Endothelial cell of umbilical vein (primary cell): ENCODE measurements around the gene NUPR1. TPM values are rescaled to one million over a fixed set of nuclear protein-coding genes. Genes with fewer than 3 reads are reported as not detected.

ENCODE experiments used
- BruUV-seq: library from RNA; stranded (reverse); fragments of 400-500 nt; replicated peaks from 2 replicates; lab custom pipeline; 2021; lab: Mats Ljungman, UMichigan
- CTCF ChIA-PET: fragments of 300-600, 350-600 bp; sonication (Branson Sonifier 250); formaldehyde crosslinking; loops from one replicate; lab custom pipeline; 2021; ENCODE audit warnings: antibody characterized with exemption, inconsistent platforms; lab: Charles Lee
- POLR2A ChIA-PET: fragments of 300-600, 350-600 bp; sonication (Branson Sonifier 250); formaldehyde crosslinking; loops from one replicate; lab custom pipeline; 2021; ENCODE audit warnings: antibody characterized with exemption, inconsistent platforms; lab: Charles Lee
- DNase-seq: peaks from one replicate; pipeline ENCODE4 v3.0.0-alpha.2; 2011; ENCODE audit warnings: low read depth, low spot score
- FAIRE-seq: peaks from 2 replicates; lab custom pipeline; 2011; peaks lifted over from hg19 to GRCh38; lab: Jason Lieb, UNC
- H2AFZ ChIP-seq: 2 replicates; pipeline ENCODE4 v1.6.0; 2012; ENCODE audit warnings: low read depth, low read length, control low read depth, inconsistent platforms
- H3K27ac ChIP-seq: 2 replicates; pipeline ENCODE4 v1.5.1; 2011; ENCODE audit warnings: low read depth, mild to moderate bottlenecking, control low read depth, low read length, moderate library complexity; ENCODE audit not compliant: insufficient read depth
- H3K27me3 ChIP-seq, 2 experiments: 2 replicates each; pipeline versions ENCODE4 v1.6.0 to v1.6.1; 2011; ENCODE audit warnings: low read length in 2 of 2, mixed read lengths in 1 of 2; ENCODE audit not compliant: control insufficient read depth in 2 of 2, insufficient read depth in 2 of 2
- H3K36me3 ChIP-seq, 2 experiments: 2 replicates in 1 of 2; 3 replicates in 1 of 2; pipeline ENCODE4 v1.5.1; 2011; ENCODE audit warnings: low read length in 2 of 2, mild to moderate bottlenecking in 1 of 2, moderate library complexity in 1 of 2; ENCODE audit not compliant: control insufficient read depth in 2 of 2, insufficient read depth in 2 of 2; ENCODE audit errors: extremely low read depth in 1 of 2
- H3K4me1 ChIP-seq: 3 replicates; pipeline ENCODE4 v1.5.1; 2011; ENCODE audit warnings: mild to moderate bottlenecking, low read length; ENCODE audit not compliant: control insufficient read depth, insufficient read depth; ENCODE audit errors: extremely low read depth
- H3K4me2 ChIP-seq: 2 replicates; pipeline ENCODE4 v1.6.1; 2011; ENCODE audit warnings: low read length, control low read depth, mixed read lengths; ENCODE audit not compliant: insufficient read depth
- H3K4me3 ChIP-seq, 3 experiments: fragments of 200-600 bp in 1 of 3; sonication (generic), shearing (Covaris generic) in 1 of 3; replicated peaks in 1 of 3; 2 replicates each; pipeline ENCODE4 v1.5.1; 2011 to 2016; ENCODE audit warnings: control low read depth in 3 of 3, low read length in 3 of 3, mild to moderate bottlenecking in 2 of 3, inconsistent platforms in 1 of 3, low read depth in 1 of 3, moderate library complexity in 1 of 3; ENCODE audit not compliant: insufficient read depth in 1 of 3
- H3K79me2 ChIP-seq: 2 replicates; pipeline ENCODE4 v1.6.0; 2012; ENCODE audit warnings: low read length, inconsistent platforms; ENCODE audit not compliant: control insufficient read depth, insufficient read depth
- H3K9ac ChIP-seq: replicated peaks from 2 replicates; pipeline ENCODE3; 2011; ENCODE audit warnings: low read length, control low read depth; ENCODE audit not compliant: insufficient read depth; ENCODE audit errors: extremely low read depth
- H3K9me1 ChIP-seq: replicated peaks from 3 replicates; pipeline ENCODE4 v1.6.0; 2011; ENCODE audit warnings: mild to moderate bottlenecking, low read length; ENCODE audit not compliant: control insufficient read depth, insufficient read depth; ENCODE audit errors: extremely low read depth
- H3K9me3 ChIP-seq: replicated peaks from 2 replicates; pipeline ENCODE4 v1.5.1; 2012; ENCODE audit warnings: low read length, inconsistent platforms; ENCODE audit not compliant: control insufficient read depth, insufficient read depth
- H4K20me1 ChIP-seq: replicated peaks from 2 replicates; pipeline ENCODE3; 2011; ENCODE audit warnings: mild to moderate bottlenecking, low read length; ENCODE audit not compliant: control insufficient read depth, insufficient read depth; ENCODE audit errors: extremely low read depth
- EZH2 ChIP-seq: IDR thresholded peaks from 2 replicates; pipeline ENCODE4 v1.6.1; 2012; ENCODE audit warnings: borderline replicate concordance, low read depth, mild to moderate bottlenecking, moderate library complexity, low read length, inconsistent platforms; ENCODE audit not compliant: severe bottlenecking
- FOS ChIP-seq: IDR thresholded peaks from 2 replicates; pipeline ENCODE4 v1.6.1; 2011; ENCODE audit warnings: mild to moderate bottlenecking, low read length, moderate library complexity, borderline replicate concordance; ENCODE audit not compliant: insufficient read depth
- GATA2 ChIP-seq: IDR thresholded peaks from 2 replicates; pipeline ENCODE4 v1.7.0; 2011; ENCODE audit warnings: low read depth, mild to moderate bottlenecking, moderate library complexity, mixed read lengths, low read length; ENCODE audit not compliant: insufficient read length, insufficient read depth
- JUN ChIP-seq: IDR thresholded peaks from 2 replicates; pipeline ENCODE4 v1.6.1; 2011; ENCODE audit warnings: borderline replicate concordance, low read depth; ENCODE audit not compliant: insufficient read length, insufficient read depth
- MYC ChIP-seq: IDR thresholded peaks from one replicate; pipeline ENCODE4 v1.6.1; 2011; ENCODE audit warnings: mild to moderate bottlenecking, low read depth, low read length
- POLR2A ChIP-seq: IDR thresholded peaks from 2 replicates; pipeline ENCODE4 v1.6.1; 2012; ENCODE audit warnings: low read depth, mild to moderate bottlenecking, control low read depth, low read length
- POLR2AphosphoS5 ChIP-seq: IDR thresholded peaks from 2 replicates; pipeline ENCODE4 v1.6.1; 2012; ENCODE audit warnings: low read depth, mild to moderate bottlenecking, control low read depth, low read length, moderate library complexity; ENCODE audit not compliant: insufficient read depth
- dilution Hi-C: fragments of 300-500 bp; cut with MboI; formaldehyde crosslinking; loops from one replicate; pipeline ENCODE4 v1.15.0; 2019; ENCODE audit warnings: low sequenced_read_pairs; ENCODE audit not compliant: extremely low pct_ligation_motif_present
- intact Hi-C: fragments of 100-400 bp; cut with micrococcal nuclease; formaldehyde crosslinking; loops from one replicate; pipeline ENCODE4 v1.10.0; 2022
- polyA plus RNA-seq, 4 experiments: library from polyadenylated mRNA; depleted of rRNA in 3 of 4; stranded (reverse) in 3 of 4; unstranded in 1 of 4; fragments of >200 nt; gene quantifications; 2 replicates each; pipeline versions ENCODE4 v1.2.1 to v1.2.3, GENCODE V29; 2011 to 2012; ENCODE audit warnings: missing spikeins in 1 of 4
- total RNA-seq: library from RNA; stranded (reverse); gene quantifications from 2 replicates; pipeline ENCODE4 v1.2.3, GENCODE V29; 2021
- TF ChIP-seq, protein P1 (sequence below): IDR thresholded peaks from 2 replicates; pipeline ENCODE4 v1.6.1; 2011; ENCODE audit not compliant: insufficient read depth, insufficient read length
- TF ChIP-seq, protein P2 (sequence below), 2 donors: IDR thresholded peaks; 1 replicate in 1 of 2; 2 replicates in 1 of 2; pipeline ENCODE4 v1.5.1; 2011; ENCODE audit warnings: low read length in 2 of 2, mild to moderate bottlenecking in 2 of 2, moderate library complexity in 2 of 2, control low read depth in 1 of 2, inconsistent platforms in 1 of 2, low read depth in 1 of 2; ENCODE audit not compliant: insufficient read depth in 1 of 2; ENCODE audit errors: extremely low read depth in 1 of 2

The NUPR1 gene
- total and polyA plus RNA-seq, 2 donors (not counting 3 experiments of a cell fraction or from before 2014, with no cell fraction given), result 1.8 to 4.9 TPM

DNA sequence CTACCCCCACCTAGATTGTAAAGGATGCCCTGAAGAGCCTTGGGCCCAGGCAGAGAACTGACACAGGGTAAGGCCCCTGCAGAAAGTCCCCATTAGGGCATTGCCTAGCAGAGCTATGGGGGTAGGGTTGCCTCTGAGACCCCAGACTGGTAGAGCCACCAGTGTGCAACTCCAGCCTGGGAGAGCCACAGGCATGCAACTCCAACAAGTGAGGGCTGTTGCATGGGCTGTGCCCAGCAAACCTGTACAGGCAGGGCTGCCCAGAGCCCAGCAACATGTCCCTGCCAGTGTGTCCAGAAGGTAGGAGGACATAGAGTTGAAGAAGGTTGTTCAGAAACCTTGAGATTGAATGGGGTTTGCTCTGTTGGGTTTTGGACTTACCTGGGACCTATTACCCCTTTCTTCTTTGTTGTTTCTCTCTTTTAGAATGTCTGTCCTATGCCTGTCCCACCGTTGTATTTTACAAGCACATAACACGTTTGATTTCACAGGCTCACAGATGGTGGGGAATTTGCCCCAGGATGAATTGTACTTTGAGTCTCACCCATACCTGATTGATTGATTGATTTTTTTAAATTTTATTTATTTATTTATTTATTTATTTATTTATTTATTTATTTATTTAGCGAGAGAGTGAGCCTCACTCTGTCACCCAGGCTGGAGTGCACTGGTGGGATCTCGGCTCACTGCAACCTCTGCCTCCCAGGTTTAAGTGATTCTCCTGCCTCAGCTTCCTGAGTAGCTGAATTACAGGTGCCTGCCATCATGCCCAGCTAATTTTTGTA, 31.4 kb upstream of the NUPR1 start:
- TF ChIP-seq FOS (no peak), MYC (no peak), GATA2 (no peak)
- FAIRE-seq, result no peak
- Histone ChIP-seq H3K4me2 (no peak overlapping the region), H3K9me3 (no peaks in the 10 kb centered on the region), H4K20me1 (no peaks in the 10 kb centered on the region), H3K36me3 (no peaks in the 10 kb centered on the region), H2AFZ (no peak overlapping the region), H3K27me3 (no peaks in the 10 kb centered on the region), H3K4me1 (no peaks in the 10 kb centered on the region), H3K9me1 (no peaks in the 10 kb centered on the region), H3K4me3 (no peak overlapping the region), H3K9ac (no peak overlapping the region), H3K27ac (no peak overlapping the region), H3K79me2 (no peaks in the 10 kb centered on the region)
- ChIA-PET CTCF (no interaction called here), POLR2A (no interaction called here)
- intact Hi-C loops, result loop anchor here (10.0 kb wide), 1 partner anchor 65 kb away; the partner anchor contains the start of gene NPIPB8
- BruUV-seq, result no TSS peak
- dilution Hi-C loops, result no loop called here
- DNase-seq, result no peak

DNA sequence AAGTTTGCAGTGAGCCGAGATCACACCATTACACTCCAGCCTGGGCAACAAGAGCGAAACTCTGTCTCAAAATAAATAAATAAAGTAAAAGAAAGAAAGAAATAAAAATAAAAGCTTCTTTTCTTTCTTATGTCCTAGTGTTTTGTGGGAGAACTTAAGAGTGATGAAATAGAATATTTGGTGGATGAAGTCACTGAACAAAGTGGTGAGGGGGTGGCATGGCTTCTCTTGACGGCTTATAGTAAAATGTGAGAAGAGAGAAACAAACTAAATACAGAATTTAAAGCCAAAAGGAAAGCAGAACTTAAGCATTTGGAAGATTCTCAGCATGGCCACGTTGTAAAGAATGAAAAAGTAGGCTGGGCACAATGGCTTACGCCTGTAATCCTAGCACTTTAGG, 30.2 kb upstream of the NUPR1 start:
- DNase-seq (no peak), FAIRE-seq (no peak)
- Histone ChIP-seq H3K27ac (no peak overlapping the region), H3K9me3 (no peaks in the 10 kb centered on the region), H4K20me1 (no peaks in the 10 kb centered on the region), H3K27me3 (no peaks in the 10 kb centered on the region), H3K4me2 (no peak overlapping the region), H3K36me3 (no peaks in the 10 kb centered on the region), H3K79me2 (no peaks in the 10 kb centered on the region), H3K4me3 (no peak overlapping the region), H3K9me1 (no peaks in the 10 kb centered on the region), H3K9ac (no peak overlapping the region), H2AFZ (no peak overlapping the region), H3K4me1 (no peaks in the 10 kb centered on the region)
- ChIA-PET CTCF (interaction anchor here (0.6 kb wide), 1 partner anchor 59 kb away, joined by 3 read pairs; no protein-coding TSS in a partner anchor), POLR2A (no interaction called here)
- intact Hi-C loops, result no loop called here
- dilution Hi-C loops, result no loop called here
- no TSS peak for BruUV-seq
- no peak for TF ChIP-seq POLR2AphosphoS5
- TF ChIP-seq EZH2, result no peak
- TF ChIP-seq MYC, result no peak
- no peak for TF ChIP-seq GATA2
- TF ChIP-seq, protein P1, sequence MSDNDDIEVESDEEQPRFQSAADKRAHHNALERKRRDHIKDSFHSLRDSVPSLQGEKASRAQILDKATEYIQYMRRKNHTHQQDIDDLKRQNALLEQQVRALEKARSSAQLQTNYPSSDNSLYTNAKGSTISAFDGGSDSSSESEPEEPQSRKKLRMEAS, result no peak
- no peak for TF ChIP-seq JUN
- TF ChIP-seq, protein P2, sequence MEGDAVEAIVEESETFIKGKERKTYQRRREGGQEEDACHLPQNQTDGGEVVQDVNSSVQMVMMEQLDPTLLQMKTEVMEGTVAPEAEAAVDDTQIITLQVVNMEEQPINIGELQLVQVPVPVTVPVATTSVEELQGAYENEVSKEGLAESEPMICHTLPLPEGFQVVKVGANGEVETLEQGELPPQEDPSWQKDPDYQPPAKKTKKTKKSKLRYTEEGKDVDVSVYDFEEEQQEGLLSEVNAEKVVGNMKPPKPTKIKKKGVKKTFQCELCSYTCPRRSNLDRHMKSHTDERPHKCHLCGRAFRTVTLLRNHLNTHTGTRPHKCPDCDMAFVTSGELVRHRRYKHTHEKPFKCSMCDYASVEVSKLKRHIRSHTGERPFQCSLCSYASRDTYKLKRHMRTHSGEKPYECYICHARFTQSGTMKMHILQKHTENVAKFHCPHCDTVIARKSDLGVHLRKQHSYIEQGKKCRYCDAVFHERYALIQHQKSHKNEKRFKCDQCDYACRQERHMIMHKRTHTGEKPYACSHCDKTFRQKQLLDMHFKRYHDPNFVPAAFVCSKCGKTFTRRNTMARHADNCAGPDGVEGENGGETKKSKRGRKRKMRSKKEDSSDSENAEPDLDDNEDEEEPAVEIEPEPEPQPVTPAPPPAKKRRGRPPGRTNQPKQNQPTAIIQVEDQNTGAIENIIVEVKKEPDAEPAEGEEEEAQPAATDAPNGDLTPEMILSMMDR (IDR thresholded peaks at IDR 0.05; ENCODE audit: extremely low read depth in 1 of 2, insufficient read depth in 1 of 2, low read depth in 1 of 2, low read length in 2 of 2), result no peak
- TF ChIP-seq FOS, result no peak
- no peak for TF ChIP-seq POLR2A
